Measurements from ENCODE around the gene FARP1. TPM values are rescaled to one million over a fixed set of nuclear protein-coding genes. Genes with fewer than 3 reads are reported as not detected.

FARP1 gene
- total and polyA plus RNA-seq, 2 of the 8 experiments (the other 6 are each of a cell fraction or from before 2014, with no cell fraction given) = 24.7 to 104 TPM

- TF ChIP-seq CHD7 (IDR thresholded peaks at IDR 0.05; ENCODE audit: insufficient replicate concordance, low read length) = no peak
- no peak for TF ChIP-seq POU5F1 (IDR thresholded peaks at IDR 0.05; ENCODE audit: low read depth, low read length)
- TF ChIP-seq YY1 (IDR thresholded peaks at IDR 0.05; ENCODE audit: low read depth, low read length) = no peak
- no peak for TF ChIP-seq CTBP2 (IDR thresholded peaks at IDR 0.05; ENCODE audit: borderline replicate concordance, insufficient read depth, insufficient read length, low read length)
- TF ChIP-seq SAP30 (IDR thresholded peaks at IDR 0.05; ENCODE audit: insufficient read depth, insufficient replicate concordance, low read length) = no peak
- TF ChIP-seq HDAC6 (IDR thresholded peaks at IDR 0.05; ENCODE audit: low read depth, low read length) = no peak
- no peak for TF ChIP-seq MAFK (IDR thresholded peaks at IDR 0.05; ENCODE audit: low read depth, low read length)
- TF ChIP-seq FOSL1 (IDR thresholded peaks at IDR 0.05; ENCODE audit: insufficient read depth, low read depth, low read length) = no peak
- no peak for TF ChIP-seq SP1 (IDR thresholded peaks at IDR 0.05; ENCODE audit: low read depth, low read length)
- TF ChIP-seq POLR2AphosphoS5 (IDR thresholded peaks at IDR 0.05; ENCODE audit: low read depth, low read length) = no peak
- no peak for TF ChIP-seq TEAD4 (IDR thresholded peaks at IDR 0.05; ENCODE audit: low read depth, low read length)
- no peak for TF ChIP-seq NANOG (IDR thresholded peaks at IDR 0.05; ENCODE audit: insufficient read depth, low read depth, low read length, poor library complexity, severe bottlenecking)
Observed at GRCh38 chr13:98263841-98264240, 120.9 kb downstream of the FARP1 start (continued).

Data from H1 (cell line).